ENCODE results near the gene G6PC2. TPM values are rescaled to one million over a fixed set of nuclear protein-coding genes. Genes with fewer than 3 reads are reported as not detected.
"Not testable (repeated sequence)": the region's sequence is repeated elsewhere in the genome, so short reads cannot be mapped to it uniquely, and the experiment has no call there.

The G6PC2 gene
- total and polyA plus RNA-seq, 2 donors, result 0.05 TPM; not detected in 1

DNA sequence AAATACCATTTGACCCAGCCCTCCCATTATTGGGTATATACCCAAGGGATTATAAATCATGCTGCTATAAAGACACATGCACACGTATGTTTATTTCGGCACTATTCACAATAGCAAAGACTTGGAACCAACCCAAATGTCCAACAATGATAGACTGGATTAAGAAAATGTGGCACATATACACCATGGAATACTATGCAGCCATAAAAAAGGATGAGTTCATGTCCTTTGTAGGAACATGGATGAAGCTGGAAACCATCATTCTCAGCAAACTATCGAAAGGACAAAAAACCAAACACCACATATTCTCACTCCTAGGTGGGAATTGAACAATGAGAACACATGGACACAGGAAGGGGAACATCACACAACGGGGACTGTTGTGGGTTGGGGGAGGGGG, 30.3 kb upstream of the G6PC2 start:
- H3K4me1 ChIP-seq (ENCODE audit: control insufficient read depth in 2 of 2, insufficient read depth in 2 of 2, low read length in 2 of 2); DNase-seq (ENCODE audit: low read depth in 6 of 9, low spot score in 9 of 9); H3K27ac ChIP-seq (ENCODE audit: low read depth in 1 of 2, low read length in 1 of 2); H3K4me3 ChIP-seq (ENCODE audit: low read length in 2 of 2); H3K27me3 ChIP-seq (ENCODE audit: control insufficient read depth in 2 of 2, insufficient read depth in 1 of 2, low read length in 1 of 2); H3K9me3 ChIP-seq (ENCODE audit: control insufficient read depth in 2 of 2, insufficient read depth in 1 of 2, low read length in 1 of 2): not testable (repeated sequence)
- H3K36me3 ChIP-seq (ENCODE audit: control insufficient read depth in 2 of 2, insufficient read depth in 2 of 2, low read length in 1 of 2), result peaks cover 5 to 24% of the 10 kb centered on the region in 2 donors
- 97% methylated on average over 4 of the region's 4 CpGs for WGBS

DNA sequence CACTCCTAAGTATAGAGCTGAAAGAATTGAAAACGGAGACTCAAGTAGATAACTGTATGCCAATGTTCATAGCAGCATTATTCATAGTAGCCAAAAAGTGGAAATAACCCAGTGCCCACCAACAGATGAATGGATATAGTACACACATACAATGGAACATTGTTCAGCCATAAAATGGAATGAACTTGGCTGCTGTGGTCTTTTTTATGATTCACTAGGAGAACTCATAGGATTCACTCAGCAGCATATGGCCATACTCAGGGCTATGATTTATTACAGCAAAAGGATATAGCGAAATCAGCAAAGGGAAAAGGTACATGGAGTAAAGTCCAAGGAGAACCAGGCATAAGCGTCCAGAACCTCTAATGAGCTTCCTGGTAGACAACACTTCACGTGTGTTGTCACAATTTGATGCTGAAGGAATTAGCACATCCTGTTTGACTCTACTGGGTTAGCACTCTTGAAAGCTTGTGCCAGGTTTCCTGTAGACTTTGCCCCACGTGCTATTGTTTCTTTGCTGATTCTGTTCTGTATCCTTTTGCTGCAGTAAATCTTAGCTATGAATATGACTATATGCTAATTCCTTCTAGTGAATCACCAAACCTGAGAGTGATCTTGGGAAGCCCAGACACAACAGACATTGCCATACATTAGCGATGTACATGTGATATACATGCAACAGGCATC, 26.6 kb upstream of the G6PC2 start:
- WGBS, result 97% methylated on average over 6 of the region's 6 CpGs
- Histone ChIP-seq H3K4me3 (ENCODE audit: low read length in 2 of 2) (no peak overlapping the region), H3K27me3 (ENCODE audit: control insufficient read depth in 2 of 2, insufficient read depth in 1 of 2, low read length in 1 of 2) (no peaks in the 10 kb centered on the region), H3K4me1 (ENCODE audit: control insufficient read depth in 2 of 2, insufficient read depth in 2 of 2, low read length in 2 of 2) (no peaks in the 10 kb centered on the region), H3K27ac (ENCODE audit: low read depth in 1 of 2, low read length in 1 of 2) (no peak overlapping the region), H3K9me3 (ENCODE audit: control insufficient read depth in 2 of 2, insufficient read depth in 1 of 2, low read length in 1 of 2) (no peaks in the 10 kb centered on the region), H3K36me3 (ENCODE audit: control insufficient read depth in 2 of 2, insufficient read depth in 2 of 2, low read length in 1 of 2) (peaks cover 5 to 24% of the 10 kb centered on the region in 2 donors)
- DNase-seq (ENCODE audit: low read depth in 6 of 9, low spot score in 9 of 9), result no peak

DNA sequence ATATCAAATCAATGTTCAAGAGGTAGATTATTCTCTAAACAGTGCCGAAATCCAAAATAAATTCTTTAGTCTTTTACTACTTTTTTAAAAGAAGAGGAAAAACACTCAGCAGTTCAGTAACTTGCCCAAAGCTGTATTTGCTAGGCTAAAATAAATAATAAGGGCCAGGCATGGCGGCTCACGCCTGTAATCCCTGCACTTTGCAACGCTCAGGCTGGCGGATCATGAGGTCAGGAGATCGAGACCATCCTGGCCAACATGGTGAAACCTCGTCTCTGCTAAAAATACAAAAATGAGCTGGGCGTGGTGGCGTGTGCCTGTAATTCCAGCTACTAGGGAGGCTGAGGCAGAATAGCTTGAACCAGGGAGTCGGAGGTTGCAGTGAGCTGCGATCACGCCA, 18.9 kb upstream of the G6PC2 start:
- DNase-seq (ENCODE audit: low read depth in 6 of 9, low spot score in 9 of 9); H3K4me3 ChIP-seq (ENCODE audit: low read length in 2 of 2); H3K4me1 ChIP-seq (ENCODE audit: control insufficient read depth in 2 of 2, insufficient read depth in 2 of 2, low read length in 2 of 2); H3K27me3 ChIP-seq (ENCODE audit: control insufficient read depth in 2 of 2, insufficient read depth in 1 of 2, low read length in 1 of 2); H3K27ac ChIP-seq (ENCODE audit: low read depth in 1 of 2, low read length in 1 of 2); H3K9me3 ChIP-seq (ENCODE audit: control insufficient read depth in 2 of 2, insufficient read depth in 1 of 2, low read length in 1 of 2): not testable (repeated sequence)
- WGBS, result 98% methylated on average over 12 of the region's 12 CpGs
- H3K36me3 ChIP-seq (ENCODE audit: control insufficient read depth in 2 of 2, insufficient read depth in 2 of 2, low read length in 1 of 2), result peaks cover 0 to 24% of the 10 kb centered on the region in 2 donors

DNA sequence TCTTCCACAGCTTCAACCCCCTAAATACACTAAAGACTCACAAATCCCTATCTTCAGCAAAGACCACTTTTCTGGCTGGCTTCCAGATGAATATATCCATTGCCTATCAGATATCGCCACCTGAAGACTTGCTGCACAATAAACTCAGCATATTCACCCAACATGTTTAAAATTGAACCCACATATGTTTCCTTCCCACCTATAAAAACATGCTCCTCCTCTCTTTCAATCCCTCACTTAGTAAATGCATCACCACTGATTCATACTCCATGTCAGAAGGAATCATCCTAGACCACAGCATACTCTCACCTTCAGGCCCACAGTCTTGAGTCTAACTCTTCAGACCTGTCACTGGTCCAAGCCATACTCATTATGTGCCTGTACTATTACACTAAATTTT, 16.1 kb upstream of the G6PC2 start:
- Histone ChIP-seq H3K27me3 (ENCODE audit: control insufficient read depth in 2 of 2, insufficient read depth in 1 of 2, low read length in 1 of 2) (no peaks in the 10 kb centered on the region), H3K4me1 (ENCODE audit: control insufficient read depth in 2 of 2, insufficient read depth in 2 of 2, low read length in 2 of 2) (peaks cover 5 to 6% of the 10 kb centered on the region in 2 donors), H3K36me3 (ENCODE audit: control insufficient read depth in 2 of 2, insufficient read depth in 2 of 2, low read length in 1 of 2) (peaks cover 0 to 29% of the 10 kb centered on the region in 2 donors), H3K27ac (ENCODE audit: low read depth in 1 of 2, low read length in 1 of 2) (no peak overlapping the region), H3K4me3 (ENCODE audit: low read length in 2 of 2) (no peak overlapping the region), H3K9me3 (ENCODE audit: control insufficient read depth in 2 of 2, insufficient read depth in 1 of 2, low read length in 1 of 2) (no peaks in the 10 kb centered on the region)
- no peak for DNase-seq (ENCODE audit: low read depth in 6 of 9, low spot score in 9 of 9)
- WGBS, result 100% methylated on average over 1 of the region's 1 CpG

DNA sequence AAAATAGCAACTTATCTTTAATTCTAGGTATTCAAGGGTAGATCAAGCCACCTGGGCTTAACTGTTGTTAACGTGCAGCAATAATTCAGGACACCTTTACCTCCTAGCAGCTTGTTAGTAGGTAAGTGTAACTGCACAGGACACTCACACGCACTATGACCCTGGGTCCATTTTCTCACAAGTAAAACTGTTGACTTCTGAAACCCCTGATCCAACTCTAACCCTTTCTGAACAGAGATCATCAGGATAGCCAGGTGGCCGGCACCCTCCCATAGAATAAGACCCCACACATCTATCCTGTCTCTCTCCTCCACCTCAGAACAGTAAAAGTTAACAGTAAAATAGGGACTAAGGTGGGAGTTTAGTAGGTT, 11.5 kb upstream of the G6PC2 start:
- DNase-seq (ENCODE audit: low read depth in 6 of 9, low spot score in 9 of 9), result no peak
- 61% methylated on average over 3 of the region's 3 CpGs for WGBS

DNA sequence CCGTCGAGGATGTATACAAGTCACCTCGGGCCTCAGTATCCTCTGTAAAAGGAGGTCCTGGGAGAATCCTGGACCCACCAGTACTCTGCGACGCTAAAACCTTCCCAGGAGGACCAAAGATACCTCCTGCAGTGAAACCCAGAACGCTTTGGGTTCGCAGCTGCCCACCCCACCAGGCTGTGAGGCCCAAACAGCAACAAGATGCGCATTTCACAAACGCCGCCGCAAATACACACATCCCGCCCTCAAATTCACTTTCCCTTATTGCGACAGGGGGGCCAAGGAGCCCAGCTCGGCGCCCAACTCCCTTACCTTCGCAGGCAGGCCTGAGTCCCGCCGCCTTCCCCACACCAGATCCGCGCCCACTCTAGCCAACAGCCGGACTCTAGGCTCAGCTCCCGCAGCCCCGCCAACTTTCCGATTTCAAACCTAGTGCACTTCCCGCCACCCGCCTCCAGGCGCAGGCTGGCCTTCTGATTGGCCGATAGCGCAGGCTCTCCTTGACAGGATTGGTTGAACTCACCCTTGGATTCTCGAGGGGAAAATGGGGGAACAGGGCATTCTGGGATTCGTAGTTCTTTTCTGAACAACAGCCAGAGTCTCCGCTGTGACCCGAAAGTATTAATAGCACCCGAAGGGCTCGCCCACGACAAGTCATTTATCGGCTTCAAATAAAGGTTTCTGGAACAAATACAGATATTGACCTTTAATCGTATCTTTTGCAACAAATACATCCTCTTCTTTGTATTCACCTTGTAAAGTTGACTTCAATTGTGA, 10.9 kb upstream of the G6PC2 start, which contains the start of gene SPC25:
SPC25 (minus strand) TSS at position 425 of the 777 bp plus-strand sequence. CDS start 911 bp downstream, outside the sequence.
- peak; percentile 74 to 96 (median 89) for DNase-seq (ENCODE audit: low read depth in 6 of 9, low spot score in 9 of 9)

More for the DNA sequence above, 11.5 kb upstream of the G6PC2 start:
- Histone ChIP-seq H3K9me3 (ENCODE audit: control insufficient read depth in 2 of 2, insufficient read depth in 1 of 2, low read length in 1 of 2) (no peaks in the 10 kb centered on the region), H3K4me1 (ENCODE audit: control insufficient read depth in 2 of 2, insufficient read depth in 2 of 2, low read length in 2 of 2) (peaks cover 6 to 8% of the 10 kb centered on the region in 2 donors), H3K4me3 (ENCODE audit: low read length in 2 of 2) (peak overlapping the region; percentile 47 to 63), H3K36me3 (ENCODE audit: control insufficient read depth in 2 of 2, insufficient read depth in 2 of 2, low read length in 1 of 2) (peaks cover 0 to 17% of the 10 kb centered on the region in 2 donors), H3K27me3 (ENCODE audit: control insufficient read depth in 2 of 2, insufficient read depth in 1 of 2, low read length in 1 of 2) (no peaks in the 10 kb centered on the region), H3K27ac (ENCODE audit: low read depth in 1 of 2, low read length in 1 of 2) (peak overlapping the region in 1 of 2 donors; percentile 4)

DNA sequence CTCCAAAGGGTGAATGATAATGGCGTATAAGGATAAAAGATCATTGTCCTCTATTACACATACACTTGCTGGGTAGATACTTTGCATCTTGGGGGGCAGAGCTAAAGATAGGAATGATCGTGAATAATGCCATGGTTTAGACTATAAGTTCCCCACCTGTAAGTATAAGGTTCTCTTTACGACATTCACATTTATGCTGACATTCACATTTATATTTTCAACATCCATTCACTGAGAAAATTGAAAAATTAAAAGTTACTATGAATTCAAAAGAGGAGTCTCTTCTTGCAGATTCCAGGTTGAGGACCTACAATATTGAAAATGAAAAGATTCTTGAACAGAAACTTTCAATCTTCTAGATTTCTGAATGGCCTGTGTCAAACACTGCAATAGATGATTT, 8.8 kb upstream of the G6PC2 start:
- DNase-seq (ENCODE audit: low read depth in 6 of 9, low spot score in 9 of 9), result no peak
- no peaks in the 10 kb centered on the region for H3K27me3 ChIP-seq (ENCODE audit: control insufficient read depth in 2 of 2, insufficient read depth in 1 of 2, low read length in 1 of 2)
- no peaks in the 10 kb centered on the region for H3K9me3 ChIP-seq (ENCODE audit: control insufficient read depth in 2 of 2, insufficient read depth in 1 of 2, low read length in 1 of 2)
- H3K4me1 ChIP-seq (ENCODE audit: control insufficient read depth in 2 of 2, insufficient read depth in 2 of 2, low read length in 2 of 2), result peaks cover 6 to 8% of the 10 kb centered on the region in 2 donors
- H3K4me3 ChIP-seq (ENCODE audit: low read length in 2 of 2), result no peak overlapping the region
- WGBS, result 88% methylated on average over 3 of the region's 3 CpGs
- H3K27ac ChIP-seq (ENCODE audit: low read depth in 1 of 2, low read length in 1 of 2), result no peak overlapping the region
- H3K36me3 ChIP-seq (ENCODE audit: control insufficient read depth in 2 of 2, insufficient read depth in 2 of 2, low read length in 1 of 2), result peaks cover 0 to 4% of the 10 kb centered on the region in 2 donors

More for the DNA sequence above, 10.9 kb upstream of the G6PC2 start, which contains the start of gene SPC25:
- Histone ChIP-seq H3K27ac (ENCODE audit: low read depth in 1 of 2, low read length in 1 of 2) (peak within 1 kb of the TSS in 1 of 2 donors; percentile 4), H3K9me3 (ENCODE audit: control insufficient read depth in 2 of 2, insufficient read depth in 1 of 2, low read length in 1 of 2) (no peaks in the 10 kb centered on the region), H3K27me3 (ENCODE audit: control insufficient read depth in 2 of 2, insufficient read depth in 1 of 2, low read length in 1 of 2) (no peaks in the 10 kb centered on the region), H3K4me1 (ENCODE audit: control insufficient read depth in 2 of 2, insufficient read depth in 2 of 2, low read length in 2 of 2) (peaks cover 6 to 8% of the 10 kb centered on the region in 2 donors), H3K4me3 (ENCODE audit: low read length in 2 of 2) (peak within 1 kb of the TSS; percentile 47 to 63), H3K36me3 (ENCODE audit: control insufficient read depth in 2 of 2, insufficient read depth in 2 of 2, low read length in 1 of 2) (peaks cover 0 to 12% of the 10 kb centered on the region in 2 donors)
- WGBS, result 1% methylated on average over 38 of the region's 38 CpGs

DNA sequence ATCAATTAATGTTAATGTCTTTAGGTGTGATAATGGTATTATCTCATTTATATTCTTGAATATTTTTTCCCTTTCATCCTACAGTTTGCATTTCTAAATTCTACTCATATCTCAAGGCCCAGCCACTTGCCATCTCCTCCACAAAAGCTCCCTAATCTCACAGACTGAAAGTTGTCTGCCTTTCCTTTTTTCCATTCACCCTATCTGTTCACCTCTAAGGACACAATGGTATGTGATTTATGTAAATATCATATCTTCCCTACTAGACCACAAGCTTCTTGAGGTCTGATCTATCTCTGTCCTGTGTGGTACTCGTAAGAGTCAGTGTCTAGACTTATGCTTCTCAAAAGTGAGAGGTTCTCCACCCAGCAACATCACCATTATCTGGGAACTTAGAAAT, 7.0 kb upstream of the G6PC2 start:
- Histone ChIP-seq H3K4me3 (ENCODE audit: low read length in 2 of 2) (no peak overlapping the region), H3K27ac (ENCODE audit: low read depth in 1 of 2, low read length in 1 of 2) (no peak overlapping the region), H3K36me3 (ENCODE audit: control insufficient read depth in 2 of 2, insufficient read depth in 2 of 2, low read length in 1 of 2) (no peaks in the 10 kb centered on the region), H3K9me3 (ENCODE audit: control insufficient read depth in 2 of 2, insufficient read depth in 1 of 2, low read length in 1 of 2) (no peaks in the 10 kb centered on the region), H3K4me1 (ENCODE audit: control insufficient read depth in 2 of 2, insufficient read depth in 2 of 2, low read length in 2 of 2) (peaks cover 6 to 8% of the 10 kb centered on the region in 2 donors), H3K27me3 (ENCODE audit: control insufficient read depth in 2 of 2, insufficient read depth in 1 of 2, low read length in 1 of 2) (no peaks in the 10 kb centered on the region)
- 94% methylated on average over 1 of the region's 1 CpG for WGBS
- DNase-seq (ENCODE audit: low read depth in 6 of 9, low spot score in 9 of 9), result no peak

DNA sequence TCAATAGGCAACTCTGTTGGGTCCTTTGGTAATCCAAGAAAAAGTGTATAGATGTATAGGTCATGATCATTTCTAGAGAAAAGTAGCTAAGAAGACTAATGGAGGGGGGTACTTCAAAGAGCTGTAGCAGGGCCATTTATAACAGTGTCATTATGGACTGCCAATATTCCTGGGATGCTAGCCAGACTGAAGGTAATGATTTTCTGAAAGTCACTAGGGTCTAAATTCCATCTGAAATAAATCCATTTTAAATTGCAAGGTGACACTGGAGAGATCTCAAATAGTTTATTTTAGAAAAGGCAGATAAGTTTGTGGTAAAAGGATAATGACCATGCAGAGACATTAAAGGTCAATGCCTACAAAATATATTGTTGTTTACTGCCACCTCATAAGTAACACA, 6.4 kb upstream of the G6PC2 start:
- Histone ChIP-seq H3K36me3 (ENCODE audit: control insufficient read depth in 2 of 2, insufficient read depth in 2 of 2, low read length in 1 of 2) (no peaks in the 10 kb centered on the region), H3K27me3 (ENCODE audit: control insufficient read depth in 2 of 2, insufficient read depth in 1 of 2, low read length in 1 of 2) (no peaks in the 10 kb centered on the region), H3K9me3 (ENCODE audit: control insufficient read depth in 2 of 2, insufficient read depth in 1 of 2, low read length in 1 of 2) (no peaks in the 10 kb centered on the region), H3K4me3 (ENCODE audit: low read length in 2 of 2) (no peak overlapping the region), H3K27ac (ENCODE audit: low read depth in 1 of 2, low read length in 1 of 2) (no peak overlapping the region), H3K4me1 (ENCODE audit: control insufficient read depth in 2 of 2, insufficient read depth in 2 of 2, low read length in 2 of 2) (peaks cover under 1 to 5% of the 10 kb centered on the region in 2 donors)
- no peak for DNase-seq (ENCODE audit: low read depth in 6 of 9, low spot score in 9 of 9)
